ENCODE data around the gene SDHC. TPM values are rescaled to one million over a fixed set of nuclear protein-coding genes. Genes with fewer than 3 reads are reported as not detected.

Gene SDHC
- total RNA-seq: 41.9 TPM

- peak; percentile 96 for DNase-seq
These were observed at the start of gene SDHC for GRCh38 chr1:161314201-161314981. SDHC (plus strand) TSS chr1:161314381; CDS start chr1:161314406, 25 bp downstream.

GRCh38 chr1:161265305-161265704 is 48.9 kb upstream of the SDHC start:
- DNase-seq: no peak

GRCh38 chr1:161266202-161266601 is 48.0 kb upstream of the SDHC start:
- DNase-seq: no peak

GRCh38 chr1:161266836-161267235 is 47.3 kb upstream of the SDHC start:
- no peak for DNase-seq

- DNase-seq: no peak
These were observed 46.9 kb upstream of the SDHC start for GRCh38 chr1:161267321-161267720.

GRCh38 chr1:161273402-161273801 is 40.8 kb upstream of the SDHC start:
- DNase-seq: no peak

- DNase-seq: no peak
These were observed 39.3 kb upstream of the SDHC start for GRCh38 chr1:161274874-161275273.

GRCh38 chr1:161282991-161283390 is 31.2 kb upstream of the SDHC start:
- no peak for DNase-seq

GRCh38 chr1:161285113-161285512 is 29.1 kb upstream of the SDHC start:
- DNase-seq: no peak

GRCh38 chr1:161285521-161285920 is 28.7 kb upstream of the SDHC start:
- DNase-seq: no peak

GRCh38 chr1:161287482-161288054 is 26.6 kb upstream of the SDHC start:
- DNase-seq: no peak

GRCh38 chr1:161290779-161291178 is 23.4 kb upstream of the SDHC start:
- no peak for DNase-seq

- no peak for DNase-seq
These were observed 16.8 kb upstream of the SDHC start for GRCh38 chr1:161297415-161297814.

- no peak for DNase-seq
These were observed 16.1 kb upstream of the SDHC start for GRCh38 chr1:161298116-161298515.

GRCh38 chr1:161299347-161299746 is 14.8 kb upstream of the SDHC start:
- DNase-seq: no peak

GRCh38 chr1:161300478-161300877 is 13.7 kb upstream of the SDHC start:
- DNase-seq: no peak

- DNase-seq: no peak
These were observed 9.0 kb upstream of the SDHC start for GRCh38 chr1:161304927-161305866.

- peak; percentile 78 for DNase-seq
These were observed 8.2 kb upstream of the SDHC start for GRCh38 chr1:161305867-161306519.

- DNase-seq: peak; percentile 21
These were observed 6.9 kb upstream of the SDHC start for GRCh38 chr1:161307230-161307768.

- DNase-seq: no peak
These were observed 6.1 kb upstream of the SDHC start for GRCh38 chr1:161307892-161308638.

- DNase-seq: no peak
These were observed 4.3 kb upstream of the SDHC start, which contains the start of gene MPZ for GRCh38 chr1:161309868-161310267. MPZ (minus strand) TSS chr1:161309968; CDS start chr1:161309905, 63 bp downstream.

All from tongue (tissue), 2 donors.